ENCODE measurements around the gene LRRK1. TPM values are rescaled to one million over a fixed set of nuclear protein-coding genes. Genes with fewer than 3 reads are reported as not detected.

LRRK1 gene
- total and polyA plus RNA-seq, 2 of the 13 experiments (the other 11 are each of a cell fraction or from before 2014, with no cell fraction given) = 0.13 to 1.2 TPM

DNA sequence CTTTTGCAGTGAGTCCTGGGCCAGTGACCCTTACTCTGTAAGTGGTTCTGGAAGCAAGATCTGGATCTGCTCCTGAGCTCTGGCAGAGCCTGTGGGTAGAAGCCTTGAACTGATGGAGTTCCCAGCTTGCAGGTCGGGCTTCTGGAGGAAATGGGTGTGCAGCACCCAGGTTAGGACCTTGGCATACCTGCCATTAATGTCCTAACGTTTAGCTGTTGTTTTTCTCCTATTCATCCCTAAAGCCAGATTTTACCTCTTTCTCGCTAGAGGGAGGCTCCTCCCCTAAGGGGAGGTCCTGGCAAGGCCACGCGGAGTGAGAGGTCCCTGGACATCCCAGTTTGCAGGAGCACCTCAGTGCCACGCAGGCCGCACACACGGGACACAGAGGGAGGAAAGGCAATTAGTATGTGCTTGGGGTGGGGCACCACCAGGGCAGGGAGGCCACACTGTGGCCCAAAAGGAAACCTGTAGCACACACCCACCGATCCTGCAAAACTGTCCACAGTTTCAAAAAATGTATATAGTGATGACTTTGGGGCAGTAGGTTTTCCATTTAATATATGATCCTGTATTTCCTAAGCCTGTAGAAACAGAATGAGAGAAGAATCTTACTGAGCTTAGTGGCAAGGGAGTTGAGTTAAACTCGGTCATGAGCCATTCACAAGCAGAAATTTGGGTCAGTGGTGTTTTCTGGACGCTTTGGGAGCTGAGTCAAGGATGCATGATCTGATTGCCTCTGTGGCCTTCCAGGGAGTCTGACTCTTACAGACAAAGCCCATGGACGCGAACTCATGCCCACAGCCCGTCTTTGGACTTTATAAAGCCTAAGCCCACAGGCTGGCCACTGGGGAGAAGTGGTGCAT, 148.7 kb downstream of the LRRK1 start:
- H3K27me3 ChIP-seq (ENCODE audit: control insufficient read depth in 1 of 2, insufficient read depth in 2 of 2, low read length in 2 of 2) = no peaks in the 10 kb centered on the region
- CTCF ChIA-PET (ENCODE audit: low intra/inter-chr PET ratio, low total read pairs) = no interaction called here
- FAIRE-seq (no peak), ATAC-seq (no peak), DNase-seq (ENCODE audit: low spot score) (no peak)
- in situ Hi-C loops (cut with HindIII; ENCODE audit: extremely low pct_ligation_motif_present, low pct_unique_long_range_greater_than_20kb) = loop anchor here (5.0 kb wide), 1 partner anchor 51 kb away; no protein-coding TSS in a partner anchor
- no peaks in the 10 kb centered on the region for H3K79me2 ChIP-seq (ENCODE audit: insufficient read depth, low read length)
- H3K4me1 ChIP-seq (ENCODE audit: insufficient read depth, low read length) = peaks cover 93% of the 10 kb centered on the region
- POLR2A ChIA-PET = interaction anchor here (0.7 to 1.8 kb wide), 2 partner anchors 52 to 99 kb away, joined by 3 to 5 read pairs; no protein-coding TSS in a partner anchor
- H3K4me3 ChIP-seq (replicated peaks in 1 of 3; ENCODE audit: insufficient read depth in 1 of 3, low read depth in 2 of 3, low read length in 3 of 3) = peak overlapping the region in 1 of 3 experiments; percentile 62; a peak in 1 of 6 replicates
- no TSS peak for BruUV-seq (replicated peaks)
- 89% methylated on average over 11 of the region's 14 CpGs for WGBS (ENCODE audit: low lambda C conversion rate)
- H3K27ac ChIP-seq (ENCODE audit: extremely low read length, insufficient read depth, low read length) = peak overlapping the region; percentile 96
- peaks cover 0 to 1% of the 10 kb centered on the region in 2 experiments; a peak in 2 of 5 replicates for H3K36me3 ChIP-seq (replicated peaks in 1 of 2; ENCODE audit: control insufficient read depth in 1 of 2, insufficient read depth in 2 of 2, low read length in 2 of 2)
- no peaks in the 10 kb centered on the region for H3K9me3 ChIP-seq (ENCODE audit: low read length)
- H2AFZ ChIP-seq (ENCODE audit: low read length) = no peak overlapping the region
- no peaks in the 10 kb centered on the region for H4K20me1 ChIP-seq (ENCODE audit: insufficient read depth, low read length)
- intact Hi-C loops (cut with micrococcal nuclease; ENCODE audit: unreplicated experiment) = loop anchor here (2.0 kb wide), 1 partner anchor 51 kb away; no protein-coding TSS in a partner anchor
- H3K4me2 ChIP-seq (ENCODE audit: low read depth, low read length) = peak overlapping the region; percentile 95
- H3K9ac ChIP-seq (ENCODE audit: insufficient read depth, low read depth, low read length) = peak overlapping the region; percentile 96
- TF ChIP-seq ZNF354B (CRISPR knock-in tag; IDR thresholded peaks at IDR 0.05) (no peak), NR3C1 (CRISPR knock-in tag; IDR thresholded peaks at IDR 0.05) (no peak), PRDM15 (CRISPR knock-in tag; IDR thresholded peaks at IDR 0.05) (peak; percentile 42; the same call in 1 of the 2 replicates), ZBTB26 (CRISPR knock-in tag; IDR thresholded peaks at IDR 0.05; ENCODE audit: borderline replicate concordance) (0 out of 2 replicates have a peak, but pooled peaks have one; percentile 24), ZBTB33 (CRISPR knock-in tag; IDR thresholded peaks at IDR 0.05) (peak; percentile 55)
